Cardiac fibroblast (primary cell): Measurements from ENCODE around the gene OR10H5.
A peak's percentile ranks its signal among the peaks of the same experiment; 100 is the strongest.
"Not testable (repeated sequence)": the region's sequence is repeated elsewhere in the genome, so short reads cannot be mapped to it uniquely, and the experiment has no call there.

ENCODE experiments used
- DNase-seq, 2 donors: peaks; one replicate each; pipeline versions ENCODE4 v3.0.0 to v3.0.0-alpha.2; 2010; ENCODE audit warnings: low read depth in 2 of 2
- H3K4me3 ChIP-seq, 2 donors: replicated peaks in 1 of 2; 1 replicate in 1 of 2; 2 replicates in 1 of 2; pipeline ENCODE4 v1.5.1; 2011; ENCODE audit warnings: low read depth in 2 of 2, low read length in 2 of 2, mild to moderate bottlenecking in 2 of 2, moderate library complexity in 1 of 2
- TF ChIP-seq, protein P1 (sequence below): IDR thresholded peaks from one replicate; pipeline ENCODE4 v1.5.1; 2011; ENCODE audit warnings: low read depth, mild to moderate bottlenecking, low read length, inconsistent platforms

Gene OR10H5

DNA sequence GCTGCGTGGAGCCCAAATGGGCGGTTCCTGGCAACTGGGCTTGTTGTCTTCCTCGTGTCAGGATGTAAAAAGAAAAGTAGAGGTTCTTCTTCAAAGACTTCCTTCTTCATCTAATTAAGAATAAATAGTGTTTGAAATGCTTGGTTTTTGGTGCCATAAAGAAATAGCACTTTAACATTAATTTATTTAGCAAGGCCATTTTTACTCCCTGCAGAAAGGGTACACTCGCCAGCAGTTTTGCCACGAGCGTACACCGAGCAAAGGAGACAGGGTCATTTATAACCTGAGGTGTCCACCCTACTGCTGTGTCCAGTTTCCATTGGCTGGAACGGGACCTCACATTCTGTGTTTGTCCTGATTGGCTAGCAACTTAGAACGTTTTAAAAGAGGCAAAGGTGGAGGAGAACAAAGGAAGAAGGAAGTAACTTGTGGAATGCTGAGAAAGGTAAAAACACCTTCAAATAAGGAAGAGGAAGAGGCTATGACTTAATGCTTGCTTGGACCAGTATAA is 49.8 kb downstream of the OR10H5 start:
- no peak for DNase-seq
- peak overlapping the region; percentile 72 to 83 for H3K4me3 ChIP-seq
- TF ChIP-seq, protein P1, sequence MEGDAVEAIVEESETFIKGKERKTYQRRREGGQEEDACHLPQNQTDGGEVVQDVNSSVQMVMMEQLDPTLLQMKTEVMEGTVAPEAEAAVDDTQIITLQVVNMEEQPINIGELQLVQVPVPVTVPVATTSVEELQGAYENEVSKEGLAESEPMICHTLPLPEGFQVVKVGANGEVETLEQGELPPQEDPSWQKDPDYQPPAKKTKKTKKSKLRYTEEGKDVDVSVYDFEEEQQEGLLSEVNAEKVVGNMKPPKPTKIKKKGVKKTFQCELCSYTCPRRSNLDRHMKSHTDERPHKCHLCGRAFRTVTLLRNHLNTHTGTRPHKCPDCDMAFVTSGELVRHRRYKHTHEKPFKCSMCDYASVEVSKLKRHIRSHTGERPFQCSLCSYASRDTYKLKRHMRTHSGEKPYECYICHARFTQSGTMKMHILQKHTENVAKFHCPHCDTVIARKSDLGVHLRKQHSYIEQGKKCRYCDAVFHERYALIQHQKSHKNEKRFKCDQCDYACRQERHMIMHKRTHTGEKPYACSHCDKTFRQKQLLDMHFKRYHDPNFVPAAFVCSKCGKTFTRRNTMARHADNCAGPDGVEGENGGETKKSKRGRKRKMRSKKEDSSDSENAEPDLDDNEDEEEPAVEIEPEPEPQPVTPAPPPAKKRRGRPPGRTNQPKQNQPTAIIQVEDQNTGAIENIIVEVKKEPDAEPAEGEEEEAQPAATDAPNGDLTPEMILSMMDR: no peak

DNA sequence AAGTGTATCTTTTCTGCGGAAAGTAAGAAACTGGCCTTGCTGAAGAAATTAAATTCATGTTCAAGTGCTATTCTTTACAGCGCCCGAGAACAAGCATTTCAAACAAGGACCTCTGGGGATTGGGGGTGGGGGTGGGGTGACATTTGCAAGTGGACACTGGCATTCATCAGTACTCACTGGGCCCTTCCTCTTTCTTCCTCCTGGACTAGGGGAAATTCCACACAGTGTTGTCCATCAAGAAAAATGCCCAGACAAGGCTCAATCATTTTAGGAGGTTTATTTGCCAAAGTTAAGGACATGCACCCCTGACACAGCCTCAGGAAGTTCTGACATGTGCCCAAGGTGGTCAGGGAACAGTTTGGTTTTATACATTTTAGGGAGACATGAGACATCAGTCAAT is 50.9 kb downstream of the OR10H5 start:
- no peak overlapping the region for H3K4me3 ChIP-seq
- no peak for DNase-seq
- TF ChIP-seq, protein P1: no peak

DNA sequence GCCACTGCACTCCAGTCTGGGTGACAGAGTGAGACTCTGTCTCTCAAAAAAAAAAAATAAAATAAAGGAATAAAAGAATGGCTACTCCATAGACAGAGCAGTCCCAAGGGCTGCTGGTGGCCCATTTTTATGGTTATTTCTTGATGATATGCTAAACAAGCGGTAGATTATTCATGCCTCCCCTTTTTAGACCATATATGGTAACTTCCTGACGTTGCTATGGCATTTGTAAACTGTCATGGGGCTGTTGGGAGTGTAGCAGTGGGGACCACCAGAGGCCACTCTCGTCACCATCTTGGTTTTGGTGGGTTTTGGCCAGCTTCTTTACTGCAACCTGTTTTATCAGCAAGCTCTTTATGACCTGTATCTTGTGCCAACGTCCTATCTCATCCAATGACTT is 52.4 kb downstream of the OR10H5 start:
- DNase-seq, H3K4me3 ChIP-seq: not testable (repeated sequence)

DNA sequence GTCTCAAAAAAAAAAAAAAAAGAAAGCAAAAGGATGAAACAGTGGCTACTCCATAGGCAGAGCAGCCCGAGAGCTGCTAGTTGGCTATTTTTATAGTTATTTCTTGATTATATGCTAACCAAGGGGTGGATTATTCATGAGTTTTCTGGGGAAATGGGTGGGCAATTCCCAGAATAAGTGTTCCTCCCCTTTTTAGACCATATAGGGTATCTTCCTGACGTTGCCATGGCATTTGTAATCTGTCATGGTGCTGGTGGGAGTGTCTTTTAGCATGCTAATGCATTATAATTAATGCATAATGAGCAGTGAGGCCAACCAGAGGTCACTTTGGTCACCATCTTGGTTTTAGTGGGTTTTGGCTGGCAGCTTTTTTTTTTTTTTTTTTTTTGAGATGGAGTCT is 53.4 kb downstream of the OR10H5 start:
- H3K4me3 ChIP-seq: no peak overlapping the region
- DNase-seq: no peak
- TF ChIP-seq, protein P1: no peak

DNA sequence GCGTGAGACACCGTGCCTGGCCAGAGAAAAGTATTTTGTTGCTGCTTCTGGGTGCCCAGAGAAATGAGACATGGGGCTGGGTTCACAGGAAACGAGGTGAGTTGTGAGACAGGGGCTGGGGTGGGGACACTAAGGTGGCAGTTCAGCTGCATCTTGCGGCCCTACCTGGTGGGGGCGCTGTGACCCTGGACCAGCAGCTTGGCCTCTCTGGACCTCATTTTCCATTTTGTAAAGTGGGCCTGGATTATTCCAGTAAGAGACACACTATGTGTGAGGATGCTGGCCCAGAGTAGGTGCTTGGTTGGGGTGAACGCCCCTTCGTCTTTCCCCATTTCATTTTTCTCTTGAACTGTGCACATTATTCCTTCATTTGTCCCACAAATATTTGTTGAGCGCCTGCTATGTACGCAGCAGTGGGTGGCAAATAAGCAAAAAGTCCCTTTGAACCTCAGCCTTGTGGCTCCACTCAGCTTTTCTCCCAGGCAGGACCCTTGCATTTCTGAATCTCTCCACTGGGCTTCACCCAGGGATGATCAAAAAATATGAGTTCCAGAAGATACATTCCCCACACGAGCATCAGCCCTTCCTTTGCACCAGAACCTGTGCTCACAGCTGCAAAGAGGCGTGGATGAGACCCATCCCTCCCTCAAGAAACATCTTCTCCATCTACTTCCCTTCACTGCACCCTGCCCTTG is 54.6 kb downstream of the OR10H5 start:
- TF ChIP-seq, protein P1: no peak
- H3K4me3 ChIP-seq: no peak overlapping the region
- no peak for DNase-seq

DNA sequence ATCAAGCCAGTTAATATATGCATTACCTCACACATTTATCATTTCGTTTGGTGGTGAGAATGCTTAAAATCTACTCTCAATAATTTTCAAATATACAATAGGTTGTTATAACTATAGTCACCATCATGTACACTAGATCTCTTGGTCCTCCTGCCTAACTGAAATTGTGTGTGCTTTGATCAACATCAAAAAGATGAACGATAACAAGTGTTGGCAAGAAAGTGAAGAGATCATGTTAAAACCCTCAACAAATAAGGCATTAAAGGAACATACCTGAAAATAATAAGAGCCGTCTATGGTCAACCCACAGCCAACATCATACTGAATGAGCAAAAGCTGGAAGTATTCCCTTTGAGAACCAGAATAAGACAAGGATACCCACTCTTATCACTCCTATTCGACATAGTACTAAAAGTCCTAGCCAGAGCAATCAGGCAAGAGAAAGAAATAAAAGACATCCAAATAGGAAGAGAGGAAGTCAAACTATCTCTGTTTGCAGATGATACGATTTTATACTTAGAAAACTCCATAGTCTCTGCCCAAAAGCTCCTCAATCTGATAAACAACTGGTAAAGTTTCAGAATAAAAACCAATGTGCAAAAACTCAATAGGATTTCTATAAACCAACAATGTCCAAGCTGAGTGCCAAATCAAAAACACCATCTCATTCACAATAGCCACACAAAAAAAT is 55.9 kb downstream of the OR10H5 start:
- no peak overlapping the region for H3K4me3 ChIP-seq
- no peak for DNase-seq
- TF ChIP-seq, protein P1: no peak

DNA sequence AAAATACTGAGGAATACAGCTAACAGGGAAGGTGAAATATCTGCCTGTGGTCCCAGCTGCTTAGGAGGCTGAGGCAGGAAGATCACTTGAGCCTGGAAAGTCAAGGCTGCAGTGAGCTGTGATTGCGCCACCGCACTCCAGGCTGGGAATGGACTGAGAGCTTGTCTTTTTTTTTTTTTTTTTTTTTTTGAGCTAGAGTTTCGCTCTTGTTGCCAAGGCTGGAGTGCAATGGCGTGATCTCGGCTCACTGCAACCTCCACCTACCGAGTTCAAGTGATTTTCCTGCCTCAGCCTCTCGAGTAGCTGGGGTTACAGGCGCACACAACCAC is 56.4 kb downstream of the OR10H5 start:
- not testable (repeated sequence) for DNase-seq, H3K4me3 ChIP-seq

DNA sequence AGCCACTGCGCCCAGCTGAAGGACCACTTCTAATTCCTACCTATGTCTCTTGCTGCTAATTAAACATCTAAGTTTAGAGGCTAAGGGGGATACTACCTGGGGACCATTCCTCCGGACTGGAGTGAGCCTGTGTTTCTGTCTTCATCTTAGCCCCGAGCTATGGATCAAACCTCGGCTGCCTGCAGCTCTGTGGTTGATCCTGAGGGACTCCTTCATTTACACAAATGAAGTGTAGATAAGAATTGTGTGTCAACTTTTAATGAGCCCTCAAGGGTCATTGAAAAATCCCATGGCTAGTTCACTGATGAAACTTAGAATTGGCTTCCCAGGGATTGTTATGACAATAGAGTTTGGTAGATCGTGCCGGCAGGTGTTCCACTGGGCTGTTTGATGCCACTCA is 59.5 kb downstream of the OR10H5 start:
- TF ChIP-seq, protein P1: no peak
- DNase-seq: no peak
- H3K4me3 ChIP-seq: no peak overlapping the region
